Fibroblast of villous mesenchyme (primary cell): Measurements from ENCODE around the gene KAT2A. TPM values are rescaled to one million over a fixed set of nuclear protein-coding genes. Genes with fewer than 3 reads are reported as not detected.

ENCODE experiments used
- DNase-seq: peaks from one replicate; pipeline ENCODE4 v3.0.0-alpha.2; 2010; ENCODE audit warnings: low read depth
- H3K4me3 ChIP-seq: 2 replicates; pipeline ENCODE4 v1.5.1; 2011; ENCODE audit warnings: low read depth, mild to moderate bottlenecking, low read length
- CTCF ChIP-seq: IDR thresholded peaks from 2 replicates; pipeline ENCODE4 v1.5.1; 2012; ENCODE audit warnings: low read depth, mild to moderate bottlenecking, low read length; ENCODE audit not compliant: insufficient read depth
- total RNA-seq: library from RNA; depleted of rRNA; stranded (reverse); fragments of >200 nt; gene quantifications from 2 replicates; pipeline ENCODE4 v1.2.3, GENCODE V29; 2012

Gene KAT2A
- total RNA-seq, 1 donor = 13.0 TPM

- no peak overlapping the region for H3K4me3 ChIP-seq
- TF ChIP-seq CTCF = no peak
- DNase-seq = no peak
Measured at GRCh38 chr17:42113293-42114069, 7.7 kb downstream of the KAT2A start.

- peak within 1 kb of the TSS; percentile 68 for H3K4me3 ChIP-seq
- no peak for TF ChIP-seq CTCF
- peak; percentile 90 for DNase-seq
Measured at GRCh38 chr17:42112552-42113176, 8.5 kb downstream of the KAT2A start, which contains the start of gene DHX58. Gene DHX58, minus strand, starts transcription at chr17:42112714. Its CDS starts 822 bp downstream, at chr17:42111892.

GRCh38 chr17:42111871-42112551 is 9.2 kb downstream of the KAT2A start:
- TF ChIP-seq CTCF = no peak
- DNase-seq = peak; percentile 64
- peak overlapping the region; percentile 68 for H3K4me3 ChIP-seq

GRCh38 chr17:42111265-42111636 is 9.9 kb downstream of the KAT2A start:
- no peak for TF ChIP-seq CTCF
- DNase-seq = no peak
- no peak overlapping the region for H3K4me3 ChIP-seq

- no peak for DNase-seq
- H3K4me3 ChIP-seq = no peak overlapping the region
- TF ChIP-seq CTCF = no peak
Measured at GRCh38 chr17:42110301-42111264, 10.6 kb downstream of the KAT2A start.

GRCh38 chr17:42109086-42109485 is 12.1 kb downstream of the KAT2A start:
- no peak for TF ChIP-seq CTCF
- no peak for DNase-seq
- no peak overlapping the region for H3K4me3 ChIP-seq
